ENCODE data around the gene NF2. TPM values are rescaled to one million over a fixed set of nuclear protein-coding genes. Genes with fewer than 3 reads are reported as not detected.

Gene NF2
- total RNA-seq, 1 experiment from 2014 or later = 92.4 TPM

- TF ChIP-seq CTCF (IDR thresholded peaks at IDR 0.05; ENCODE audit: unreplicated experiment) = no peak
- CTCF ChIA-PET = interaction anchor here (1.1 to 2.3 kb wide), 4 partner anchors 18 to 64 kb away, joined by 3 to 13 read pairs (median 6); no protein-coding TSS in a partner anchor
- no peak for DNase-seq (ENCODE audit: unreplicated experiment)
- no peaks in the 10 kb centered on the region for H3K9me3 Mint-ChIP-seq (ENCODE audit: unreplicated experiment)
- BruUV-seq (replicated peaks) = no TSS peak
- H3K27ac Mint-ChIP-seq (ENCODE audit: low read depth, unreplicated experiment) = no peak overlapping the region
- H3K4me1 Mint-ChIP-seq (ENCODE audit: insufficient read depth, unreplicated experiment) = no peaks in the 10 kb centered on the region
- POLR2A ChIA-PET = interaction anchor here (1.2 to 1.9 kb wide), 2 partner anchors 10 to 44 kb away, joined by 3 to 7 read pairs; no protein-coding TSS in a partner anchor
- intact Hi-C loops (cut with micrococcal nuclease) = no loop called here
- no peak overlapping the region for H3K4me3 Mint-ChIP-seq (ENCODE audit: unreplicated experiment)
- no peaks in the 10 kb centered on the region for H3K27me3 Mint-ChIP-seq (ENCODE audit: insufficient read depth, unreplicated experiment)
- peaks cover 70% of the 10 kb centered on the region for H3K36me3 Mint-ChIP-seq (ENCODE audit: insufficient read depth, unreplicated experiment)
Observed at GRCh38 chr22:29654420-29654819, 51.0 kb downstream of the NF2 start.

GRCh38 chr22:29654882-29655281, 51.4 kb downstream of the NF2 start:
- H3K4me3 Mint-ChIP-seq (ENCODE audit: unreplicated experiment) = no peak overlapping the region
- H3K36me3 Mint-ChIP-seq (ENCODE audit: insufficient read depth, unreplicated experiment) = peaks cover 74% of the 10 kb centered on the region
- BruUV-seq (replicated peaks) = no TSS peak
- CTCF ChIA-PET = interaction anchor here (1.2 to 2.3 kb wide), 4 partner anchors 19 to 434 kb away, joined by 3 to 13 read pairs (median 6); no protein-coding TSS in a partner anchor
- POLR2A ChIA-PET = interaction anchor here (1.2 to 1.9 kb wide), 2 partner anchors 9 to 45 kb away, joined by 3 to 7 read pairs; no protein-coding TSS in a partner anchor
- H3K27ac Mint-ChIP-seq (ENCODE audit: low read depth, unreplicated experiment) = no peak overlapping the region
- DNase-seq (ENCODE audit: unreplicated experiment) = no peak
- TF ChIP-seq CTCF (IDR thresholded peaks at IDR 0.05; ENCODE audit: unreplicated experiment) = no peak
- no peaks in the 10 kb centered on the region for H3K9me3 Mint-ChIP-seq (ENCODE audit: unreplicated experiment)
- intact Hi-C loops (cut with micrococcal nuclease) = no loop called here
- no peaks in the 10 kb centered on the region for H3K4me1 Mint-ChIP-seq (ENCODE audit: insufficient read depth, unreplicated experiment)
- H3K27me3 Mint-ChIP-seq (ENCODE audit: insufficient read depth, unreplicated experiment) = no peaks in the 10 kb centered on the region

- H3K36me3 Mint-ChIP-seq (ENCODE audit: insufficient read depth, unreplicated experiment) = peaks cover 87% of the 10 kb centered on the region
- no peaks in the 10 kb centered on the region for H3K27me3 Mint-ChIP-seq (ENCODE audit: insufficient read depth, unreplicated experiment)
- no peaks in the 10 kb centered on the region for H3K9me3 Mint-ChIP-seq (ENCODE audit: unreplicated experiment)
- no TSS peak for BruUV-seq (replicated peaks)
- TF ChIP-seq CTCF (IDR thresholded peaks at IDR 0.05; ENCODE audit: unreplicated experiment) = no peak
- no peak for DNase-seq (ENCODE audit: unreplicated experiment)
- POLR2A ChIA-PET = no interaction called here
- CTCF ChIA-PET = interaction anchor here (1.4 kb wide), 1 partner anchor 22 kb away, joined by 3 read pairs; no protein-coding TSS in a partner anchor
- H3K4me1 Mint-ChIP-seq (ENCODE audit: insufficient read depth, unreplicated experiment) = no peaks in the 10 kb centered on the region
- no peak overlapping the region for H3K4me3 Mint-ChIP-seq (ENCODE audit: unreplicated experiment)
- H3K27ac Mint-ChIP-seq (ENCODE audit: low read depth, unreplicated experiment) = no peak overlapping the region
- intact Hi-C loops (cut with micrococcal nuclease) = no loop called here
Observed at GRCh38 chr22:29658176-29658575, 54.7 kb downstream of the NF2 start.

- DNase-seq (ENCODE audit: unreplicated experiment) = no peak
- H3K4me3 Mint-ChIP-seq (ENCODE audit: unreplicated experiment) = no peak overlapping the region
- H3K4me1 Mint-ChIP-seq (ENCODE audit: insufficient read depth, unreplicated experiment) = no peaks in the 10 kb centered on the region
- H3K27ac Mint-ChIP-seq (ENCODE audit: low read depth, unreplicated experiment) = no peak overlapping the region
- H3K9me3 Mint-ChIP-seq (ENCODE audit: unreplicated experiment) = no peaks in the 10 kb centered on the region
- ChIA-PET CTCF (interaction anchor here (0.6 kb wide), 1 partner anchor 319 kb away, joined by 4 read pairs; no protein-coding TSS in a partner anchor), POLR2A (no interaction called here)
- H3K27me3 Mint-ChIP-seq (ENCODE audit: insufficient read depth, unreplicated experiment) = no peaks in the 10 kb centered on the region
- no peak for TF ChIP-seq CTCF (IDR thresholded peaks at IDR 0.05; ENCODE audit: unreplicated experiment)
- peaks cover 86% of the 10 kb centered on the region for H3K36me3 Mint-ChIP-seq (ENCODE audit: insufficient read depth, unreplicated experiment)
- intact Hi-C loops (cut with micrococcal nuclease) = no loop called here
- no TSS peak for BruUV-seq (replicated peaks)
Observed at GRCh38 chr22:29660021-29660420, 56.6 kb downstream of the NF2 start.

All from MCF 10A (cell line).